GM19397 (cell line): ENCODE data around the gene HOXA6.

ENCODE experiments used
- ATAC-seq: cut with Tn5 transposase; IDR thresholded peaks from one replicate; pipeline ENCODE4 v1.9.1; 2021; ENCODE audit warnings: mild to moderate bottlenecking, moderate library complexity; ENCODE audit not compliant: unreplicated experiment

The HOXA6 gene

GRCh38 chr7:27100694-27101170 lies 46.8 kb downstream of the HOXA6 start:
- no peak for ATAC-seq

GRCh38 chr7:27099453-27100370 lies 47.9 kb downstream of the HOXA6 start:
- ATAC-seq: no peak

GRCh38 chr7:27098578-27099451 lies 48.8 kb downstream of the HOXA6 start:
- ATAC-seq: no peak

- ATAC-seq: no peak
Measured at GRCh38 chr7:27097686-27098577, 49.6 kb downstream of the HOXA6 start.

GRCh38 chr7:27096768-27097514 lies 50.6 kb downstream of the HOXA6 start:
- no peak for ATAC-seq

GRCh38 chr7:27095897-27096767 lies 51.4 kb downstream of the HOXA6 start, which contains the start of gene HOXA1:
Gene HOXA1, minus strand, starts transcription at chr7:27096000. Its CDS starts 88 bp downstream, at chr7:27095912.
- peak; percentile 85 for ATAC-seq
